NCI-H345 (cell line): ENCODE data around the gene SETD7.

Experiments used
- DNase-seq: peaks from one replicate; lab custom pipeline; 2025; lab: John Stamatoyannopoulos, UW

The SETD7 gene

GRCh38 chr4:139574641-139575040 lies 18.6 kb upstream of the SETD7 start:
- no peak for DNase-seq

- DNase-seq, result no peak
Observed at GRCh38 chr4:139568206-139568955, 12.4 kb upstream of the SETD7 start.

- DNase-seq, result no peak
Observed at GRCh38 chr4:139567159-139567870, 11.3 kb upstream of the SETD7 start.

GRCh38 chr4:139564502-139564901 lies 8.5 kb upstream of the SETD7 start:
- DNase-seq, result no peak

- DNase-seq, result no peak
Observed at GRCh38 chr4:139563515-139563914, 7.5 kb upstream of the SETD7 start.

- no peak for DNase-seq
Observed at GRCh38 chr4:139562839-139563238, 6.8 kb upstream of the SETD7 start.

- DNase-seq, result no peak
Observed at GRCh38 chr4:139562067-139562684, 6.2 kb upstream of the SETD7 start.

GRCh38 chr4:139560406-139561104 lies 4.5 kb upstream of the SETD7 start:
- no peak for DNase-seq

GRCh38 chr4:139559687-139560086 lies 3.7 kb upstream of the SETD7 start:
- DNase-seq, result no peak

- DNase-seq, result no peak
Observed at GRCh38 chr4:139559089-139559479, 3.1 kb upstream of the SETD7 start.

GRCh38 chr4:139558235-139559088 lies 2.4 kb upstream of the SETD7 start:
- no peak for DNase-seq

GRCh38 chr4:139557556-139558110 lies 1.6 kb upstream of the SETD7 start:
- no peak for DNase-seq

GRCh38 chr4:139556724-139557555 lies 921 bp upstream of the SETD7 start:
- DNase-seq, result peak; percentile 88

GRCh38 chr4:139555705-139556070 lies 331 bp downstream of the SETD7 start:
- DNase-seq, result no peak

GRCh38 chr4:139554893-139555704 lies 920 bp downstream of the SETD7 start:
- DNase-seq, result peak; percentile 82

- no peak for DNase-seq
Observed at GRCh38 chr4:139554642-139554892, 1.5 kb downstream of the SETD7 start.

GRCh38 chr4:139553751-139554641 lies 2.0 kb downstream of the SETD7 start:
- no peak for DNase-seq

GRCh38 chr4:139552517-139553307 lies 3.3 kb downstream of the SETD7 start:
- DNase-seq, result no peak
